Left renal pelvis (tissue), 4 donors: ENCODE data around the gene SLC16A3. TPM values are rescaled to one million over a fixed set of nuclear protein-coding genes. Genes with fewer than 3 reads are reported as not detected.
"Not testable (repeated sequence)": the region's sequence is repeated elsewhere in the genome, so short reads cannot be mapped to it uniquely, and the experiment has no call there.

Experiments
- DNase-seq, 4 donors: peaks; one replicate each; pipeline ENCODE4 v3.0.0-alpha.2; 2013; ENCODE audit warnings: low read depth in 4 of 4, low spot score in 3 of 4
- polyA plus RNA-seq, 4 donors: library from polyadenylated mRNA; unstranded; fragments of 120-200 nt; gene quantifications; one replicate each; pipeline ENCODE4 v1.2.1, GENCODE V29; 2013; ENCODE audit not compliant: insufficient read length in 4 of 4

SLC16A3 gene
- 10 to 100 TPM in 3 of 4 donors, 1 to 10 TPM in 1; 6.6 to 16.3 (median 13.0) TPM for polyA plus RNA-seq

GRCh38 chr17:82228842-82229697 is at the start of gene SLC16A3:
SLC16A3 (plus strand) TSS chr17:82229042; CDS start chr17:82236009, 6,967 bp downstream.
- DNase-seq: no peak

DNA sequence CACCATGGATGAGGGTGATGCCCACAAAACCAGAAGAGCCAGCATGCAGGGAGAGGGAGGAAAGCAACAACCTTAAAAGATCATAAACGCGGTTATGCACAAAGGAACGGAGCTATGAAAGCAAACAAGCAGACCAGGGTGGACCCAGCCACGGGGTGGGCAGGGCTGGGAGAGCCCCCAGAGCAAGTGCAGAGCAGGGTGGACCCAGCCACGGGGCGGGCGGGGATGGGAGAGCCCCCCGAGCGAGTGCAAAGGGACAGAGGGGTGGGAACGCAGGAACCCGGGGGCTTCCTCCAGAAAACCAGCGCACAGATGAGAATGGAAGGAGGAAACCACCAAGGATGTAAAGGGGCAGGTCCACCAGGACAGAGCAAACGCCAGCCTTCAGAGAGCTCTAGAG is 49.4 kb upstream of the SLC16A3 start:
- DNase-seq: no peak

- DNase-seq: no peak
Observed at GRCh38 chr17:82179946-82180475, 48.8 kb upstream of the SLC16A3 start.

- no peak for DNase-seq
Observed at GRCh38 chr17:82180776-82181528, 47.9 kb upstream of the SLC16A3 start.

DNA sequence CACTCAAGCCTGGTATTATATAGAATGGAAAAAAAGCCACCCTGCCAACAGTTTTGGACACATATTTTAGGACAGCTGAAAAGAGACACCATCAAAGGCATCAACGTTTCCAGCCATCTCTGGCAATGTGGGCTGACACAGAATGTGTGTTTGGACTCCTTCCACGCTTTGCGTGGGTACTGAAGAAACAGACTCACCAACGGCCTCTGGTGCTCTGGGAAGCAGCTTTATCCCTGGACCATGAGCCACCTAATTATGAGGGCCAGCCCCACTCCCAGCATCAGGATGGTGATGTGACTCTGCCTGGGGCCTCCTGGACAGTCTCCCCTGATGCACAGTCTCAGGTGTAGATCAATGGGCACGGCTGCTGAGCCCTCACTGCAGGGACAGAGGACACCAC is 44.1 kb upstream of the SLC16A3 start:
- no peak for DNase-seq

GRCh38 chr17:82186221-82186620 is 42.6 kb upstream of the SLC16A3 start:
- no peak for DNase-seq

DNA sequence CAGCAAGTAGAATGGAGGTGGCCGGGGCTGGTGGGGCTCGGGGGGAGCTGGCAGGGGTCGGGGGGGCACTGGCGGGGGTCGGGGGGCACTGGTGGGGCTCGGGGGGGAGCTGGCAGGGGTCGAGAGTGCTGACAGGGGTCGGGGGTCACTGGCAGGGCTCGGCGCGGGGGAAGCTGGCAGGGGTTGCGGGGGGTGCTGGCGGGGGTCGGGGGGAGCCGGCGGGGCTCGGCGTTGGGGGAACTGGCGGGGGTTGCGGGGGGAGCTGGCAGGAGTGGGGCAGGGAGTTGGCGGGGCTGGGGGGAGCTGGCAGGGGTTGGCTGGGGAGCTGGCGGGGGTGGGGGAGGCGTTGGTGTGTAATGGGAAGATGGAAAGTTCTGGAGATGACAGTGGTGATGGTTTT is 41.3 kb upstream of the SLC16A3 start:
- no peak for DNase-seq

- no peak for DNase-seq
Observed at GRCh38 chr17:82188001-82188961, 40.6 kb upstream of the SLC16A3 start.

- not testable (repeated sequence) for DNase-seq
Observed at GRCh38 chr17:82193050-82193449, 35.8 kb upstream of the SLC16A3 start.

GRCh38 chr17:82193520-82194220 is 35.2 kb upstream of the SLC16A3 start:
- DNase-seq: no peak

- DNase-seq: no peak
Observed at GRCh38 chr17:82194765-82195164, 34.1 kb upstream of the SLC16A3 start.

GRCh38 chr17:82195675-82196672 is 32.9 kb upstream of the SLC16A3 start:
- DNase-seq: no peak

DNA sequence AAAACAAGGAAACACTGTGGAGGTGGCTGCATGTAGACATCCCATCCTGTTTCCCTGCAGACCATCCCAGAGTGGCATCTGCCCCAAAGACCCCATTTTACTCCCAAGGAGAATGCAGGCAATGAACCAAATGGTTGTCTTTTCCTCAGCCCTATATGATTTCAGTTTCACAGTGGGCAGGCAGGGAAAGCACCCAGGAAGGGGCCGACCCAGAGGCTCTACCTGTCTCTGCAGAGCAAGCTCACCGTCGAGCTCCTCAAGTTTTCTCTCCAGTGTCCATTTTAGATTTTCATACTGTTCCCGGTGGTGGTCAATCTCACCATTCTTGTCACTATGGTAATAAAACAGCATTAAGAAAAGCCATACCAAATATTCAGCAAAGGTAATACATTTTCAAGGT is 30.8 kb upstream of the SLC16A3 start:
- DNase-seq: no peak

DNA sequence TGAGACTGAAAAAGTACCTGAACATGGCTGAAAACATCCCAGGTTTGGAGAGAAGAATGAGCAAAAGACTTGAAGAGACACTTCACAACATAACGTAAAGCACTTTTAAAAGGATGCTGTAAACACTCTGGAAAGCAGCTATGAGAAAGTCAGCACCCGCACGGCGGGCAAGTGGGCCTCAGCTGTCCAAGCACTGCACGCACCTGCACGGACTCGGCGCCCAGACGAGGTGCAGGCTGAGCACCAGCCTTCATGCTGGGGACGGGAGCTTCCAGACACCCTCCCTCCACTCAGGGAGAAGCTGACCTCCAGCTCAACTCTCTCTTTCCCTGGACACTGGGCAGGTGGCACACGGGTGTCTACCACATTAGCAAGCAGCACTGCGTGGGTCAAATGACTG is 29.3 kb upstream of the SLC16A3 start:
- DNase-seq: no peak

DNA sequence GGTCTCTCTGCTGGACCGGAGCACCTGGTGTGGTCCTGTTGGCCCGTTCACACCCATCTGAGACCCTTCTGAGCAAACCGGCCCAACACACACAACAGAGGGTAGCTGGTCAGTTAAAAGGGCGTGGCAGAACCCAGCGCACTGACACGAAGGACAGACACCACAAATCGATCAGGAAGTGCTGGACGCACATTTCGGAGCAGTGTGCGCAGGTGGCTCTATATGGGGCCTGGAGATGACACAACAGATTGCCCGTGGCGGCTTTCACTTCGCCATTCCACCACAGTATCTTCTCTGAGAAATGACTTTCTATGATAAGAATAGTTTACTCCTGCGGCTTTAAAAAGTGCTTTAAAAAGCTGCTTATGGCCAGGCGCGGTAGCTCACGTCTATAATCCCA is 28.7 kb upstream of the SLC16A3 start:
- no peak for DNase-seq

DNA sequence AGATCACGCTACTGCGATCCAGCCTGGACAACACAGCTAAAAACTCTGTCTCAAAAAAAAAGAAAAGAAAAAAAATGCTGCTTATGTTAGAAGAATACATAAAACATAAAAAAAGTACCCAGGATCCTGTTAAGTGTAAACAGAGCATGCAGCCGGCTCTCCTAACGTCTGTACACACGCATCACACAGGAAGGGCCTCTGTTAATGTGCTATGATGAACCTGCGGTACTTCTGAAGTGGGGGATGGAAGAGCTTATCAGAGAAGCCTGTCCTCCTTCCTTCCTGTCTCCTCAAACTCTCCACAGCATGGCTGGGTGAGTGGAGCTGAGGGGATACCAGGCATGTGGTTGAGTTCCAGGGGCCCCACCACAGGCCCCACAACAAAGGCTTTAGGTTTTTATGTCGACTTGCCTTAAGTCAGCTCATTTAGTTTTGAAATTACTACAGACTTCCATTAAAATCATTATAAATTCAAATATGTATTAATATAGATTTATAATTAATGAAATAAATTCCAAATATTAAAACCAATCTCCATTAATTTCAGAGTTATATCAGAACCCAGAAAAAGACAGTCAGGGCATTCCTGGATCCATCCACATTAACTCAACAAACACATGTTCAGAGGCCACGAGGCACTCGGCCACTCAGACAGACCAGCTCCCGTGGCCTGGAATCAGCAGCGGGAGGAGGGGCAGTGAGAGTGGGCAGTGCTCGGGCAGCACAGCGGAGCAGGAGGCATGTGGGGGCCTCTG is 27.9 kb upstream of the SLC16A3 start:
- DNase-seq: no peak

GRCh38 chr17:82201498-82201910 is 27.3 kb upstream of the SLC16A3 start:
- DNase-seq: no peak

- DNase-seq: no peak
Observed at GRCh38 chr17:82202981-82203380, 25.9 kb upstream of the SLC16A3 start.
